ENCODE data around the gene NFIA.

NFIA gene

DNA sequence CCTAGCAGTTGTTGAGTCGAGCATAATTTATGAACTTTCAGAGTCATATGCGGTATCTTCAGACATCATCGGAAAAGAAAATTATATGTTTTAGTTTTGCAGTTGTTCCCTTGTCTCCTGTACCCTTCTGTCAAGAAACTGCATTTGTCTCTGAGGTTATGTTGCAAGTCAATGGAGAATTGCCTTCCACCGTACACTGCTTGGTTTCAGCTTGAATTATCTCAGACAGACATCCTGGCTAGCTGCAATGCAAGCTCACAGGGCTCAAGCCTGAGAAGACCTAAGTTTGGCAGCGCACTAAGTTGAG is 156.0 kb downstream of the NFIA start:
- Histone ChIP-seq H3F3A (ENCODE audit: insufficient read depth, low read length) (no peaks in the 10 kb centered on the region), H3K9ac (ENCODE audit: low read length) (no peak overlapping the region), H3K4me3 (ENCODE audit: low read length) (no peak overlapping the region), H3K9me3 (replicated peaks; ENCODE audit: insufficient read depth, low read length) (no peaks in the 10 kb centered on the region), H2AFZ (ENCODE audit: low read length) (no peak overlapping the region), H3K4me1 (ENCODE audit: low read length) (no peaks in the 10 kb centered on the region), H3K4me2 (ENCODE audit: low read depth, low read length) (no peak overlapping the region), H3K9me2 (replicated peaks; ENCODE audit: insufficient read depth, low read length) (no peaks in the 10 kb centered on the region), H3K27ac (ENCODE audit: low read length) (no peak overlapping the region), H4K20me1 (ENCODE audit: insufficient read depth, low read length) (no peaks in the 10 kb centered on the region), H3K36me3 (replicated peaks; ENCODE audit: insufficient read depth, low read length) (no peaks in the 10 kb centered on the region), H3K27me3 (replicated peaks; ENCODE audit: insufficient read depth, low read length) (no peaks in the 10 kb centered on the region), H3K79me2 (ENCODE audit: low read length) (no peaks in the 10 kb centered on the region)
- TF ChIP-seq CTCF (IDR thresholded peaks at IDR 0.05; ENCODE audit: low read length) (no peak), EZH2phosphoT487 (IDR thresholded peaks at IDR 0.05; ENCODE audit: low read length) (no peak), EZH2 (optimal IDR thresholded peaks at IDR 0.05; ENCODE audit: low read depth, low read length) (no peak)
- no peak for DNase-seq

DNA sequence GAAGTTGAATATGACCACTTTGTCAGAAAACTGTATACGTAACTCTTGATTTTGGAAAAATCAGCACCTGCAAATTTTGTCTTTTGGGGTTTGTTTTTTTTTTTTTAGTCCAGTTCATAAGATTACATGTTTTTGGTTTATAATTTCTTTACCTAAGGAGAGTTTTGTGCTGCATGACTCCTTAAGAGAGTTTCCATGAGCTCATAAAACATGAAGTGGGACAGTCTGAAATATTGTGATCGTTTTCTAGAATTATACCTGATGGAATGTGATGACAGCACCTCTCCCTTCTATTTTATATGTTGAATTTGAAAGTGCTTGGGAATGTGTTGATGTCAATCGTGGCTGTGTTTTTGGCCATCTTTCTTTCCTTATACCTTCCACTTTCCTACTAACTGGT is 158.5 kb downstream of the NFIA start:
- Histone ChIP-seq H3K4me3 (ENCODE audit: low read length) (no peak overlapping the region), H3K27ac (ENCODE audit: low read length) (no peak overlapping the region), H3K9me2 (replicated peaks; ENCODE audit: insufficient read depth, low read length) (no peaks in the 10 kb centered on the region), H3F3A (ENCODE audit: insufficient read depth, low read length) (no peaks in the 10 kb centered on the region), H3K4me2 (ENCODE audit: low read depth, low read length) (no peak overlapping the region), H3K4me1 (ENCODE audit: low read length) (no peaks in the 10 kb centered on the region), H3K27me3 (replicated peaks; ENCODE audit: insufficient read depth, low read length) (no peaks in the 10 kb centered on the region), H3K79me2 (ENCODE audit: low read length) (no peaks in the 10 kb centered on the region), H3K9me3 (replicated peaks; ENCODE audit: insufficient read depth, low read length) (no peaks in the 10 kb centered on the region), H4K20me1 (ENCODE audit: insufficient read depth, low read length) (no peaks in the 10 kb centered on the region), H2AFZ (ENCODE audit: low read length) (no peak overlapping the region), H3K36me3 (replicated peaks; ENCODE audit: insufficient read depth, low read length) (no peaks in the 10 kb centered on the region), H3K9ac (ENCODE audit: low read length) (no peak overlapping the region)
- TF ChIP-seq EZH2 (optimal IDR thresholded peaks at IDR 0.05; ENCODE audit: low read depth, low read length): no peak
- no peak for TF ChIP-seq EZH2phosphoT487 (IDR thresholded peaks at IDR 0.05; ENCODE audit: low read length)
- TF ChIP-seq CTCF (IDR thresholded peaks at IDR 0.05; ENCODE audit: low read length): no peak
- DNase-seq: no peak

DNA sequence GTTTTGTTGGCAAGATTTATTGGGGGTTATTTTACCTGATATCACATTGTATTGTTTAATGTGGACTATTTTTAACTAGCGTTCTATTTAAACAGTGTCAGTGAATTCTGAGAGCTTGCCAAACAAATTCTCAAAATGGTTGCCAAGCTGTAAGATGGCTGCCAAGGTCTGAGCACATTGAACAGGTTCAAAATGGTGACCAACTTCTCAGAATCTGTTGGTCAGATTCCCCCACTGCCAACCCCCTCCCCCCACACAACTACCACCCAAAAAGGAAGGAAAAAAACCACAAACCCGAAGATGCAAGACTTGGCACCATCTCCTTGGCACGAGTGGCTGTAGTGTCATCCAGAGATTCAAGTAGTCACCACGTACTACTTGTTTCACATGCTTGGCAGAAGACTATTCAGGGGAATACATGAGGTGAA is 159.1 kb downstream of the NFIA start:
- Histone ChIP-seq H3K9me2 (replicated peaks; ENCODE audit: insufficient read depth, low read length) (no peaks in the 10 kb centered on the region), H3K4me1 (ENCODE audit: low read length) (no peaks in the 10 kb centered on the region), H3K27me3 (replicated peaks; ENCODE audit: insufficient read depth, low read length) (no peaks in the 10 kb centered on the region), H4K20me1 (ENCODE audit: insufficient read depth, low read length) (no peaks in the 10 kb centered on the region), H3F3A (ENCODE audit: insufficient read depth, low read length) (no peaks in the 10 kb centered on the region), H2AFZ (ENCODE audit: low read length) (no peak overlapping the region), H3K4me3 (ENCODE audit: low read length) (no peak overlapping the region), H3K36me3 (replicated peaks; ENCODE audit: insufficient read depth, low read length) (no peaks in the 10 kb centered on the region), H3K9ac (ENCODE audit: low read length) (no peak overlapping the region), H3K4me2 (ENCODE audit: low read depth, low read length) (no peak overlapping the region), H3K27ac (ENCODE audit: low read length) (no peak overlapping the region), H3K79me2 (ENCODE audit: low read length) (no peaks in the 10 kb centered on the region), H3K9me3 (replicated peaks; ENCODE audit: insufficient read depth, low read length) (no peaks in the 10 kb centered on the region)
- TF ChIP-seq CTCF (IDR thresholded peaks at IDR 0.05; ENCODE audit: low read length): no peak
- TF ChIP-seq EZH2 (optimal IDR thresholded peaks at IDR 0.05; ENCODE audit: low read depth, low read length): no peak
- TF ChIP-seq EZH2phosphoT487 (IDR thresholded peaks at IDR 0.05; ENCODE audit: low read length): no peak
- DNase-seq: no peak
